Bronchus fibroblast of lung (primary cell): Measurements from ENCODE around the gene ADPRH. TPM values are rescaled to one million over a fixed set of nuclear protein-coding genes. Genes with fewer than 3 reads are reported as not detected.

Source experiments
- total RNA-seq: library from RNA; depleted of rRNA; stranded (reverse); fragments of >200 nt; gene quantifications from 2 replicates; pipeline ENCODE4 v1.2.3, GENCODE V29; 2015

Gene ADPRH
- total RNA-seq, result 2.0 and 2.7 TPM in 2 replicates

GRCh38 chr3:119579366-119580066 is at the start of gene ADPRH:
TSS of gene ADPRH (plus strand) at chr3:119579492. CDS start at chr3:119582170, 2,678 bp downstream.

GRCh38 chr3:119559441-119559963 is 19.8 kb upstream of the ADPRH start, which contains the start of gene CD80:
TSS of gene CD80 (minus strand) at chr3:119559614. CDS start at chr3:119557728, 1,886 bp downstream.

GRCh38 chr3:119597548-119598288 is 18.4 kb downstream of the ADPRH start, which contains the start of gene PLA1A:
TSS of gene PLA1A (plus strand) at chr3:119597885. CDS start at chr3:119597914, 29 bp downstream.

Other genes with a start within 250 kb of the ADPRH start
- gene TMEM39A, start 115.9 kb upstream of the ADPRH start, total RNA-seq, result 33.3 and 34.3 TPM in 2 replicates
- gene POGLUT1, start 110.5 kb upstream of the ADPRH start, total RNA-seq, result 11.3 and 12.6 TPM in 2 replicates
- 57.7 and 71.5 TPM in 2 replicates for gene TIMMDC1, start 80.9 kb upstream of the ADPRH start, total RNA-seq
- gene CD80, start 19.9 kb upstream of the ADPRH start, total RNA-seq, result not detected in 2 replicates
- not detected in 2 replicates for gene PLA1A, start 18.4 kb downstream of the ADPRH start, total RNA-seq
- not detected in 2 replicates for gene POPDC2, start 81.1 kb downstream of the ADPRH start, total RNA-seq
- gene COX17, start 97.9 kb downstream of the ADPRH start, total RNA-seq, result 23.4 and 24.2 TPM in 2 replicates
- gene CFAP91, start 123.5 kb downstream of the ADPRH start, total RNA-seq, result 0.45 and 0.50 TPM in 2 replicates
- gene NR1I2, start 202.6 kb downstream of the ADPRH start, total RNA-seq, result under 0.01 and 0.34 TPM in 2 replicates